ENCODE measurements around the gene ADAMTS17.

The ADAMTS17 gene

DNA sequence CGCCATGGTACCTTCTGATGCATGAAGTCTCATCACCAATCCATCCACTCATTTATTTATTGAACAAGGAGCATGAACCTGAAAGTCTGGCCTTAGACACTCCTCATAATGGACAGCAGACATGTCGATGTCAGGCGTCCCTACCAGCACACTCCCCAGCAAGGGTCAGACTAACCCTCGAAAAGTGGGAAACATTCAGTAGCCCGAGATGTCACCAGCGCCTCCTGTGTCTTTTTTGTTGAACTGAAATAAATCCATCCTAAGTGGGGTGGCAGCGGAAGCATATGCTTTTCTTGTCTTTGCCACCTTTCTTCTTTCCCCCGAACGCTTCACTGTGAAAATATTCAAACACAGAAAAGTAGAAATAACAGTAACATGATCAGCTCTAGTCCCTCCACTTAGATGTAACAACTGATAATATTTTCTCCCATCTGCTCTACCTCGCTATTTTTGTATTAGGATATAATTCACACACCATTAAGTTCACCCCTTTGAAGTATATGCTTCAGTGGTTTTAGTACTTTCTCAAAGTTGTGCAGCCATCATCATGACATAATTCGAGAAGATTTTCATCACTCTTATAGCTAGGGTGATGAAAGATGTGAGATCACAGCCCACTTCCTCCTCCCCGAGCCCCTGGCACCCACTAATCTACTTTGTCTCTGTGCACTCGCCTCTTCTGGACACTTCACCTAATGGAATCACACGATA is 121.6 kb downstream of the ADAMTS17 start:
- H3K27ac ChIP-seq: no peak overlapping the region
- no peak for TF ChIP-seq ZFX (IDR thresholded peaks at IDR 0.05)
- TF ChIP-seq, protein P1, sequence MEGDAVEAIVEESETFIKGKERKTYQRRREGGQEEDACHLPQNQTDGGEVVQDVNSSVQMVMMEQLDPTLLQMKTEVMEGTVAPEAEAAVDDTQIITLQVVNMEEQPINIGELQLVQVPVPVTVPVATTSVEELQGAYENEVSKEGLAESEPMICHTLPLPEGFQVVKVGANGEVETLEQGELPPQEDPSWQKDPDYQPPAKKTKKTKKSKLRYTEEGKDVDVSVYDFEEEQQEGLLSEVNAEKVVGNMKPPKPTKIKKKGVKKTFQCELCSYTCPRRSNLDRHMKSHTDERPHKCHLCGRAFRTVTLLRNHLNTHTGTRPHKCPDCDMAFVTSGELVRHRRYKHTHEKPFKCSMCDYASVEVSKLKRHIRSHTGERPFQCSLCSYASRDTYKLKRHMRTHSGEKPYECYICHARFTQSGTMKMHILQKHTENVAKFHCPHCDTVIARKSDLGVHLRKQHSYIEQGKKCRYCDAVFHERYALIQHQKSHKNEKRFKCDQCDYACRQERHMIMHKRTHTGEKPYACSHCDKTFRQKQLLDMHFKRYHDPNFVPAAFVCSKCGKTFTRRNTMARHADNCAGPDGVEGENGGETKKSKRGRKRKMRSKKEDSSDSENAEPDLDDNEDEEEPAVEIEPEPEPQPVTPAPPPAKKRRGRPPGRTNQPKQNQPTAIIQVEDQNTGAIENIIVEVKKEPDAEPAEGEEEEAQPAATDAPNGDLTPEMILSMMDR (conservative IDR thresholded peaks at IDR 0.05): no peak

DNA sequence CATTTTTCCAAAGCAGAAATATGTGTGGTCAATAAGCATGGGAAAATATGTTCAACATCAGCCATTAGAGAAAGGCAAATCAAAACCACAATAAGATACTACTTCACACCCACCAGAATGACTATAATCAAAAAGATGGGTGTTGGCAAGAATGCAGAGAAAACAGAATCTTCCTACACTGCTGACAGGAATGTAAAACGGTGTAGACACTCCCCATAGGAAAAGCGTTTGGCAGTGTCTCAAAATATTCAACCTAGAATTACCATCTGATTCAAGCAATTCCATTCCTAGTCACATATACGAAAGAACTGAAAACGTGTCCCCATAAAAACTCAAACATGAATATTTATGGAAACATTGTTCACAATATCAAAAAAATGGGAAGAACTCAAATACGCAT is 123.3 kb downstream of the ADAMTS17 start:
- TF ChIP-seq, protein P1 (conservative IDR thresholded peaks at IDR 0.05): no peak
- TF ChIP-seq ZFX (IDR thresholded peaks at IDR 0.05): no peak
- no peak overlapping the region for H3K27ac ChIP-seq

DNA sequence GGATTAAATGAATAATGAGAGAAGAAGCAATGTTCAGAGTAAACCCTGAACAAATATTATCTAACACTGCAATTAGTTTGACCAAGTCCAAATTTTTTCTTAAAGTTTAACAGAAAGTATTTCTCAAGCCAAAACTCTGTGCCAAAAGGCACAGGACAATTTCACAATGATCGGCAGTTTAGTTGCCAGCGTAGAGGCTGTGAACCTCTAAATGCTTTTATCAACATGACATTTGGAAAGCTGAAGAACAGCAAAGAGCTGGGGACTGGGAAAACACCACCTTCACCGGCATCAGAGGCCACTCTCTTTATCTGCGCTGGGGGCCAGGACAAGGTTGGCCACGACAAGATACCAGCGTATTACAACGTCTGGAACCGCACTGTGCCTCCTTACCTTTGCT is 125.6 kb downstream of the ADAMTS17 start:
- TF ChIP-seq, protein P1 (conservative IDR thresholded peaks at IDR 0.05): no peak
- TF ChIP-seq ZFX (IDR thresholded peaks at IDR 0.05): no peak

DNA sequence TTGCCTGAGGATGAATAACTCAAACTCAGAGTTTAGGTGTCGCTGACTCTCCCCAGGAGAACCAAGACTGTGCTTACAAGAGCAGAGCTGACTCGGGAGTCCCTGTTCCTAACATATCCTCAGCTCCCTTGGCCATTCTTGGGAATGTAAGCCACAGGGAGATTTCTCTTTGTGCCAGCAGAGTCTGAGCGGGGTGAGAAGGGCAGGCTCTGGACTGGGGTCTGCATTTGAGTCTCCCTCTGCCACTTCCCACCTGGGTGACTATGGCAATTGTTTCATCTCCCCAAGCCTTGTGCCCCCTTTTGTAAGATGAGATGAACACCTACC is 126.0 kb downstream of the ADAMTS17 start:
- TF ChIP-seq, protein P1 (conservative IDR thresholded peaks at IDR 0.05): no peak
- TF ChIP-seq ZFX (IDR thresholded peaks at IDR 0.05): no peak
- no peak overlapping the region for H3K27ac ChIP-seq

More for the DNA sequence above, 125.6 kb downstream of the ADAMTS17 start:
- H3K27ac ChIP-seq: no peak overlapping the region; the same call in 1 of the 2 replicates

DNA sequence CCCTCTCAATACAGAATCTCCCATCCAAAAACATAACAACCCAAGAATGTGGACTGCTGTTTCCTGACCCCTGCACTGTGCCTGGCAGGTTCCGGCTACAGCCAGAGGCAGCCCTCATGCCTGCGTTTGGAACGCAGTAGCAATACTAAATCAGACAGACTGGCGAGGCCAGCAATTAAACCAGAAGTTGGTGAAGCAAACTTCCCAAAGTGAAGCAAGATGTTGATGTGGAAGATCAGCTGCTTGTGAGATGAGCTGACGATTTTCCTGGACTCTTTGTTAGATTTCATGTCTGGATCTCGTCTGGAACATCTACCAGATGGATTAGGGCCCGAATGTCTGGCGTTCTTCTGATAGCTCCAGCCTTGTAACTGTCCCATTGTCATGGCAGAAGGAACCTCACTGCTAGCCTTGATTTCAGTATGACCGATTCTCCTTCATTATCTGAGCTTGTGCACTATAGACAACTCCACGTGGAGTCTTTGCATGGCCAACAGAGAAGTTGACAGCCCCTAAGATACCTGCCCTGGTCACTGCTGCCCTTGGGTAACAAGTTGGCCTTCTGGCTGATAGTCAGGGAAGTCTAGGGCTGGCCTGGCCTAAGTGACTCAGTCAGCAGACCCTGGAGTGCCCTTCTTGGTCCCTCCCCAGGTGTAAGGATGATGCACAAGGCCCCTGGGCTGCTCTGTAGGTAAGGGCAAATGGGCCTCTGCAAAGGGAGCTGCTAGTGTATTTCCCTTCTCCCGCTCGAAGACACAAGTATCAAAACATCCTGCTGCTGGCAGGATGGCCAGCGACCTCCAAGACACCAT is 126.5 kb downstream of the ADAMTS17 start:
- TF ChIP-seq, protein P1 (conservative IDR thresholded peaks at IDR 0.05): no peak
- no peak for TF ChIP-seq ZFX (IDR thresholded peaks at IDR 0.05)
- H3K27ac ChIP-seq: no peak overlapping the region

DNA sequence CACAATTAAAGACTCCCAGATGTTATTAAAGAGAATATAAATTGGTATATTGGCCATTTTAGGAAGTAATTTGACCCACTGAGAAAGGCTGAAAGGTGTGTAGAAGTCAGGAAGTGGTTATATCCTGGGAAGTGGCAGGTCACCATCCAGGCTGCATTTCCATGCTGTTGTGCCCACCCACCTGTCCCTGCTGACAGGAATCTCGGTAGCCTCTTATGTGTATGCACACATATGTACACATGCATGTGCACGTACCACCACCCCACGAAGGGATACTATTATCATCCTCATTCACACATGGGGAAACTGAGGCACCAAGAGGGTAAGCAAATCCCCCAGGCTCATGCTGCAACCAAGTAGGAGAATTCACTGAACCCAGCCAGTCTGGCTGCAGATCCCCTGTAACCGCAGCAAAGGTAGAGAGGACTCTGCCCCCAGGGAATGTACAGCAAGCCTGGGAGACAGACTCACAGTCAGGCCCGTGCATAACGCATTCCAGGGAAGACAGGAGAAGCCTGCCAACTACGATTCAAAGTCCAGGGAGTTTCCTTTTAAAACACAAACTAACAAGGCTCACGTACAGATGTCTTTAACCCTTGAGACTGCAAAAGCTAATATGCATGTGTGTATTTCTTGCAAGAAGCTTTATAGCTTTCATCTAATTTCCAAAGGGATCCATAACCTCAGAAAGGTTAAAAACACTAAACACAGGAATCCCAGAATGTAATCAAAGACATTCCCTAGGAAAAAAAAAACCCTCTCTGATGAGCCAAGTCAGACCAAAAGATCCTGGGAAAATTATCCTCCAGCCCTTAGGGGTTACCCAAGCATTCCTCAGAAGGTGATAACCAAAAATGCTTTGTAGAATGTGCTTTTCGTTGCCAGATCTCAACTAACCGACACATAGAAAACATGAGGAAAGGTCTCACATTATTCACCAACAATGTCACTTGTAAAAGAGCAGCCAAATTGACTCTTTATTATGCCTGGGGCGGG is 129.6 kb downstream of the ADAMTS17 start:
- no peak overlapping the region for H3K27ac ChIP-seq
- no peak for TF ChIP-seq ZFX (IDR thresholded peaks at IDR 0.05)
- TF ChIP-seq, protein P1 (conservative IDR thresholded peaks at IDR 0.05): no peak
